ENCODE results near the gene POLG.

POLG gene

GRCh38 chr15:89371228-89372044 lies 36.8 kb upstream of the POLG start:
- in situ Hi-C loops (cut with MboI; ENCODE audit: low pct_unique_long_range_greater_than_20kb, low sequenced_read_pairs): no loop called here
- no peak for DNase-seq

GRCh38 chr15:89370978-89371227 lies 36.3 kb upstream of the POLG start:
- no peak for DNase-seq
- in situ Hi-C loops (cut with MboI; ENCODE audit: low pct_unique_long_range_greater_than_20kb, low sequenced_read_pairs): no loop called here

GRCh38 chr15:89370120-89370977 lies 35.7 kb upstream of the POLG start:
- DNase-seq: peak; percentile 30
- in situ Hi-C loops (cut with MboI; ENCODE audit: low pct_unique_long_range_greater_than_20kb, low sequenced_read_pairs): no loop called here

GRCh38 chr15:89369341-89369947 lies 34.8 kb upstream of the POLG start:
- in situ Hi-C loops (cut with MboI; ENCODE audit: low pct_unique_long_range_greater_than_20kb, low sequenced_read_pairs): no loop called here
- no peak for DNase-seq

GRCh38 chr15:89368566-89369223 lies 34.1 kb upstream of the POLG start:
- no peak for DNase-seq
- in situ Hi-C loops (cut with MboI; ENCODE audit: low pct_unique_long_range_greater_than_20kb, low sequenced_read_pairs): no loop called here

GRCh38 chr15:89367485-89368451 lies 33.1 kb upstream of the POLG start:
- DNase-seq: no peak
- in situ Hi-C loops (cut with MboI; ENCODE audit: low pct_unique_long_range_greater_than_20kb, low sequenced_read_pairs): no loop called here

- in situ Hi-C loops (cut with MboI; ENCODE audit: low pct_unique_long_range_greater_than_20kb, low sequenced_read_pairs): no loop called here
- no peak for DNase-seq
These were observed 32.2 kb upstream of the POLG start for GRCh38 chr15:89366656-89367393.

- in situ Hi-C loops (cut with MboI; ENCODE audit: low pct_unique_long_range_greater_than_20kb, low sequenced_read_pairs): no loop called here
- no peak for DNase-seq
These were observed 30.9 kb upstream of the POLG start for GRCh38 chr15:89365462-89366065.

- in situ Hi-C loops (cut with MboI; ENCODE audit: low pct_unique_long_range_greater_than_20kb, low sequenced_read_pairs): no loop called here
- DNase-seq: no peak
These were observed 30.3 kb upstream of the POLG start for GRCh38 chr15:89364741-89365450.

- in situ Hi-C loops (cut with MboI; ENCODE audit: low pct_unique_long_range_greater_than_20kb, low sequenced_read_pairs): no loop called here
- DNase-seq: peak; percentile 79
These were observed 29.7 kb upstream of the POLG start for GRCh38 chr15:89364341-89364740.

- DNase-seq: no peak
- in situ Hi-C loops (cut with MboI; ENCODE audit: low pct_unique_long_range_greater_than_20kb, low sequenced_read_pairs): no loop called here
These were observed 29.1 kb upstream of the POLG start for GRCh38 chr15:89363770-89364169.

- DNase-seq: peak; percentile 38
- in situ Hi-C loops (cut with MboI; ENCODE audit: low pct_unique_long_range_greater_than_20kb, low sequenced_read_pairs): no loop called here
These were observed 28.5 kb upstream of the POLG start for GRCh38 chr15:89363133-89363532.

- DNase-seq: no peak
- in situ Hi-C loops (cut with MboI; ENCODE audit: low pct_unique_long_range_greater_than_20kb, low sequenced_read_pairs): no loop called here
These were observed 27.8 kb upstream of the POLG start for GRCh38 chr15:89362203-89363101.

- in situ Hi-C loops (cut with MboI; ENCODE audit: low pct_unique_long_range_greater_than_20kb, low sequenced_read_pairs): no loop called here
- peak; percentile 70 for DNase-seq
These were observed 27.0 kb upstream of the POLG start for GRCh38 chr15:89361451-89362202.

GRCh38 chr15:89360294-89360971 lies 25.8 kb upstream of the POLG start:
- peak; percentile 72 for DNase-seq
- in situ Hi-C loops (cut with MboI; ENCODE audit: low pct_unique_long_range_greater_than_20kb, low sequenced_read_pairs): no loop called here

All from KBM-7 (cell line).